HT-29 (cell line): ENCODE measurements around the gene TNFRSF11A. TPM values are rescaled to one million over a fixed set of nuclear protein-coding genes. Genes with fewer than 3 reads are reported as not detected.

ENCODE experiments used
- DNase-seq: peaks from one replicate; pipeline ENCODE4 v3.0.0-alpha.2; 2015; ENCODE audit warnings: low spot score
- total RNA-seq: library from RNA; depleted of rRNA; stranded (reverse); fragments of >200 nt; shearing (Covaris generic); gene quantifications from 2 replicates; pipeline ENCODE4 v1.2.3, GENCODE V29; 2014

Gene TNFRSF11A
- total RNA-seq, 1 experiment from 2014 or later: 7.4 TPM

- no peak for DNase-seq
These were observed 56.3 kb downstream of the TNFRSF11A start for GRCh38 chr18:62381373-62381772.

GRCh38 chr18:62384068-62384467 lies 59.0 kb downstream of the TNFRSF11A start:
- DNase-seq: no peak

- DNase-seq: no peak
These were observed 59.5 kb downstream of the TNFRSF11A start for GRCh38 chr18:62384610-62385097.

GRCh38 chr18:62386091-62386490 lies 61.0 kb downstream of the TNFRSF11A start:
- no peak for DNase-seq

- no peak for DNase-seq
These were observed 61.5 kb downstream of the TNFRSF11A start for GRCh38 chr18:62386601-62387000.

- no peak for DNase-seq
These were observed 62.1 kb downstream of the TNFRSF11A start for GRCh38 chr18:62387257-62387656.

- peak; percentile 13 for DNase-seq
These were observed 64.0 kb downstream of the TNFRSF11A start for GRCh38 chr18:62388855-62389760.

- peak; percentile 21 for DNase-seq
These were observed 64.8 kb downstream of the TNFRSF11A start for GRCh38 chr18:62389761-62390481.

- DNase-seq: no peak
These were observed 69.1 kb downstream of the TNFRSF11A start for GRCh38 chr18:62394006-62394763.

- no peak for DNase-seq
These were observed 71.3 kb downstream of the TNFRSF11A start for GRCh38 chr18:62396381-62396780.

GRCh38 chr18:62396967-62397366 lies 71.9 kb downstream of the TNFRSF11A start:
- DNase-seq: no peak

- DNase-seq: no peak
These were observed 73.2 kb downstream of the TNFRSF11A start for GRCh38 chr18:62398291-62398690.

GRCh38 chr18:62399276-62399675 lies 74.2 kb downstream of the TNFRSF11A start:
- DNase-seq: no peak

GRCh38 chr18:62399781-62400308 lies 74.7 kb downstream of the TNFRSF11A start:
- DNase-seq: peak; percentile 76

- DNase-seq: no peak
These were observed 75.8 kb downstream of the TNFRSF11A start for GRCh38 chr18:62400916-62401315.

GRCh38 chr18:62402342-62402948 lies 77.3 kb downstream of the TNFRSF11A start:
- DNase-seq: no peak

GRCh38 chr18:62403120-62403519 lies 78.0 kb downstream of the TNFRSF11A start:
- DNase-seq: no peak

- DNase-seq: no peak
These were observed 79.8 kb downstream of the TNFRSF11A start for GRCh38 chr18:62404881-62405280.

- no peak for DNase-seq
These were observed 82.5 kb downstream of the TNFRSF11A start for GRCh38 chr18:62407660-62408059.

GRCh38 chr18:62409821-62410220 lies 84.7 kb downstream of the TNFRSF11A start:
- DNase-seq: no peak
